ENCODE measurements around the gene SPAG8. TPM values are rescaled to one million over a fixed set of nuclear protein-coding genes. Genes with fewer than 3 reads are reported as not detected.

Gene SPAG8
- total RNA-seq, 1 experiment from 2014 or later = not detected

DNA sequence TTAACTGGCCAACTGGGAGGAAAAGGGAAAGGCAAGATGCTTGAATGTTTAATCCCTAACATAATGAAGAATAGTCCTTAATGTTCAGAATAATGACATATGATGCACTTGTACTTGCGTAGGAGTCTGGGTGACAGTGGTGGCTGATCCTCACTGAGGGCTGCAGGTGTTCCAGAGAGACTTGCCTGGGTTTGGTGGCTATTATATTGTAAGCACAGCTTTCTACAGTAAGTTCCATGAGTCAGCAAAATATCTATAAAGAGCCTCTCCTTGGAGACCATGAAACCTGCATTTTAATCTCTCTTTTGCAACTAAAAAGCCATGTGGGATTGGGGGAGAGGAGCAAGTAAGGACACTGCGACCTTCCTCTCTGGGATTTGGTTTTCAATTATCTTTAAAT, 22.5 kb downstream of the SPAG8 start:
- Histone ChIP-seq H3F3A (ENCODE audit: low read length, unreplicated experiment) (no peaks in the 10 kb centered on the region), H2AFZ (ENCODE audit: low read length) (no peak overlapping the region), H3K9ac (ENCODE audit: low read length) (no peak overlapping the region), H3K27me3 (ENCODE audit: low read length) (no peaks in the 10 kb centered on the region), H3K9me3 (ENCODE audit: low read length) (no peaks in the 10 kb centered on the region), H3K36me3 (ENCODE audit: low read depth, low read length) (no peaks in the 10 kb centered on the region), H3K4me1 (ENCODE audit: insufficient read depth, low read length) (peaks cover 5% of the 10 kb centered on the region), H3K9me2 (replicated peaks; ENCODE audit: low read length) (no peaks in the 10 kb centered on the region), H3K79me2 (ENCODE audit: low read length) (no peaks in the 10 kb centered on the region), H3K27ac (ENCODE audit: low read length) (no peak overlapping the region), H4K20me1 (ENCODE audit: low read length) (no peaks in the 10 kb centered on the region), H3K4me3 (ENCODE audit: low read length) (no peak overlapping the region), H3K4me2 (ENCODE audit: low read length) (no peak overlapping the region)
- ATAC-seq = no peak
- BruUV-seq (replicated peaks) = no TSS peak
- intact Hi-C loops (cut with micrococcal nuclease) = no loop called here
- ChIA-PET POLR2A (ENCODE audit: unreplicated experiment) (no interaction called here), CTCF (interaction anchor here (1.2 to 1.8 kb wide), 5 partner anchors 25 to 93 kb away, joined by 3 to 41 read pairs (median 6); partner anchors contain the start of gene HINT2)
- no peak for DNase-seq
- TF ChIP-seq EZH2 (IDR thresholded peaks at IDR 0.05; ENCODE audit: low read length, unreplicated experiment) = no peak
- TF ChIP-seq, protein P1, sequence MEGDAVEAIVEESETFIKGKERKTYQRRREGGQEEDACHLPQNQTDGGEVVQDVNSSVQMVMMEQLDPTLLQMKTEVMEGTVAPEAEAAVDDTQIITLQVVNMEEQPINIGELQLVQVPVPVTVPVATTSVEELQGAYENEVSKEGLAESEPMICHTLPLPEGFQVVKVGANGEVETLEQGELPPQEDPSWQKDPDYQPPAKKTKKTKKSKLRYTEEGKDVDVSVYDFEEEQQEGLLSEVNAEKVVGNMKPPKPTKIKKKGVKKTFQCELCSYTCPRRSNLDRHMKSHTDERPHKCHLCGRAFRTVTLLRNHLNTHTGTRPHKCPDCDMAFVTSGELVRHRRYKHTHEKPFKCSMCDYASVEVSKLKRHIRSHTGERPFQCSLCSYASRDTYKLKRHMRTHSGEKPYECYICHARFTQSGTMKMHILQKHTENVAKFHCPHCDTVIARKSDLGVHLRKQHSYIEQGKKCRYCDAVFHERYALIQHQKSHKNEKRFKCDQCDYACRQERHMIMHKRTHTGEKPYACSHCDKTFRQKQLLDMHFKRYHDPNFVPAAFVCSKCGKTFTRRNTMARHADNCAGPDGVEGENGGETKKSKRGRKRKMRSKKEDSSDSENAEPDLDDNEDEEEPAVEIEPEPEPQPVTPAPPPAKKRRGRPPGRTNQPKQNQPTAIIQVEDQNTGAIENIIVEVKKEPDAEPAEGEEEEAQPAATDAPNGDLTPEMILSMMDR (conservative IDR thresholded peaks at IDR 0.05; ENCODE audit: low read depth, low read length) = no peak

- ATAC-seq = no peak
- no peaks in the 10 kb centered on the region for H3F3A ChIP-seq (ENCODE audit: low read length, unreplicated experiment)
- no peaks in the 10 kb centered on the region for H3K9me2 ChIP-seq (replicated peaks; ENCODE audit: low read length)
- H4K20me1 ChIP-seq (ENCODE audit: low read length) = no peaks in the 10 kb centered on the region
- no peak overlapping the region for H3K4me3 ChIP-seq (ENCODE audit: low read length)
- no peaks in the 10 kb centered on the region for H3K27me3 ChIP-seq (ENCODE audit: low read length)
- POLR2A ChIA-PET (ENCODE audit: unreplicated experiment) = no interaction called here
- no peak for TF ChIP-seq EZH2 (IDR thresholded peaks at IDR 0.05; ENCODE audit: low read length, unreplicated experiment)
- TF ChIP-seq EZH2phosphoT487 (IDR thresholded peaks at IDR 0.05; ENCODE audit: borderline replicate concordance, low read length) = no peak
- TF ChIP-seq, protein P1 (conservative IDR thresholded peaks at IDR 0.05; ENCODE audit: low read depth, low read length) = no peak
- intact Hi-C loops (cut with micrococcal nuclease) = no loop called here
- BruUV-seq (replicated peaks) = no TSS peak
- DNase-seq = no peak
- H3K4me2 ChIP-seq (ENCODE audit: low read length) = no peak overlapping the region
- H3K9me3 ChIP-seq (ENCODE audit: low read length) = no peaks in the 10 kb centered on the region
- H3K27ac ChIP-seq (ENCODE audit: low read length) = no peak overlapping the region
- no peak overlapping the region for H2AFZ ChIP-seq (ENCODE audit: low read length)
- H3K4me1 ChIP-seq (ENCODE audit: insufficient read depth, low read length) = no peaks in the 10 kb centered on the region
- no peak overlapping the region for H3K9ac ChIP-seq (ENCODE audit: low read length)
- no peaks in the 10 kb centered on the region for H3K79me2 ChIP-seq (ENCODE audit: low read length)
- CTCF ChIA-PET = no interaction called here
- no peaks in the 10 kb centered on the region for H3K36me3 ChIP-seq (ENCODE audit: low read depth, low read length)
Measured at GRCh38 chr9:35783418-35783817, 28.6 kb downstream of the SPAG8 start.

GRCh38 chr9:35781066-35781465, 31.0 kb downstream of the SPAG8 start:
- Histone ChIP-seq H3K4me3 (ENCODE audit: low read length) (no peak overlapping the region), H3K27me3 (ENCODE audit: low read length) (no peaks in the 10 kb centered on the region), H3F3A (ENCODE audit: low read length, unreplicated experiment) (no peaks in the 10 kb centered on the region), H3K9me2 (replicated peaks; ENCODE audit: low read length) (no peaks in the 10 kb centered on the region), H3K36me3 (ENCODE audit: low read depth, low read length) (no peaks in the 10 kb centered on the region), H4K20me1 (ENCODE audit: low read length) (no peaks in the 10 kb centered on the region), H3K4me1 (ENCODE audit: insufficient read depth, low read length) (0 out of 2 replicates have a peak, but pooled peaks cover under 1% of the 10 kb centered on the region), H3K79me2 (ENCODE audit: low read length) (no peaks in the 10 kb centered on the region), H2AFZ (ENCODE audit: low read length) (no peak overlapping the region), H3K4me2 (ENCODE audit: low read length) (no peak overlapping the region), H3K27ac (ENCODE audit: low read length) (no peak overlapping the region), H3K9ac (ENCODE audit: low read length) (no peak overlapping the region), H3K9me3 (ENCODE audit: low read length) (no peaks in the 10 kb centered on the region)
- intact Hi-C loops (cut with micrococcal nuclease) = no loop called here
- ChIA-PET CTCF (no interaction called here), POLR2A (ENCODE audit: unreplicated experiment) (no interaction called here)
- TF ChIP-seq EZH2 (IDR thresholded peaks at IDR 0.05; ENCODE audit: low read length, unreplicated experiment) (no peak), EZH2phosphoT487 (IDR thresholded peaks at IDR 0.05; ENCODE audit: borderline replicate concordance, low read length) (no peak)
- TF ChIP-seq, protein P1 (conservative IDR thresholded peaks at IDR 0.05; ENCODE audit: low read depth, low read length) = no peak
- DNase-seq (no peak), ATAC-seq (no peak)
- no TSS peak for BruUV-seq (replicated peaks)

Measured in PC-3 (cell line).